ENCODE results near the gene PPP1R9A.

DNA sequence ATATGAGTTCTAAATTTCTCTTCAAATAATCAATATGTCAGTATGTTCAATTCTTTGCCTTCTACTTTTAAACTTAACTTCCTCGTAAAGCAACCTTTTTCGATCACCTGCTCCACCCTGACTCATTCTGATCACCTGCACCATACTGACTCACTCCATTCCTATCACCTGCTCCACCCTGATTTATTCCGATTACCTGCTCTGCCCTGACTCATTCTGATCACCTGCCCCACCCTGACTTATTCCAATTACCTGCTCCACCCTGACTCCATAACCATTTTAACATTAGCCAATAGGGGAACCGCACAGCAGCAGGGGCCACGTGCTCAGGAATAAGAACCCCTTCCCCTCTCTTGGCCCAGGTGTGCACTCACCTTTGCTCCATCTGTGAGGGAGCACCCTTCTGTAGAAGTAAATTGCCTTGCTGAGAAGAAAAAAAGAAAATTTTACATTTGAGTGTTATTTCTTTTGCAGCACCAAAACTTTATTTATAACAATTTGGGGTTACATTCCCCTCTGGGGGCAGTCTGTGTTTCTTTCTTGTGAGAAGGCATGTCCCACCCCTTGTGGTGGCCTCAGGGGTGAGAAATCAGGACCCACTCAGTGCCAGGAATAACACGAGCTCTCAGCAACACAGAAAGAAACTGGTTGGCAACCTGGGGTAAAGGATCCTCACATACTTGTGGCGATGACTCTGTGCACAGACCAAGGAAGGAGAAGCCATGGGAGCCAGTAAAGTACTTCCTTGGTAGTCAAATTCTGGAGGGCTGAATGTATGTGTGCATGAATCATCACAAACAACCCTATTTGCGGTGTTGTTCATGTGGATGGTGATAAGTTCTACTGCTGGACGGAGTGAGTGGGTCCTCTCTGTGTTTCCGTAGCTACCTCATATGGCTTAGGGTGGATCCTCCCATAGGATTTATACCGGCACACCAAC, 29.4 kb upstream of the PPP1R9A start:
- TF ChIP-seq, protein P1, sequence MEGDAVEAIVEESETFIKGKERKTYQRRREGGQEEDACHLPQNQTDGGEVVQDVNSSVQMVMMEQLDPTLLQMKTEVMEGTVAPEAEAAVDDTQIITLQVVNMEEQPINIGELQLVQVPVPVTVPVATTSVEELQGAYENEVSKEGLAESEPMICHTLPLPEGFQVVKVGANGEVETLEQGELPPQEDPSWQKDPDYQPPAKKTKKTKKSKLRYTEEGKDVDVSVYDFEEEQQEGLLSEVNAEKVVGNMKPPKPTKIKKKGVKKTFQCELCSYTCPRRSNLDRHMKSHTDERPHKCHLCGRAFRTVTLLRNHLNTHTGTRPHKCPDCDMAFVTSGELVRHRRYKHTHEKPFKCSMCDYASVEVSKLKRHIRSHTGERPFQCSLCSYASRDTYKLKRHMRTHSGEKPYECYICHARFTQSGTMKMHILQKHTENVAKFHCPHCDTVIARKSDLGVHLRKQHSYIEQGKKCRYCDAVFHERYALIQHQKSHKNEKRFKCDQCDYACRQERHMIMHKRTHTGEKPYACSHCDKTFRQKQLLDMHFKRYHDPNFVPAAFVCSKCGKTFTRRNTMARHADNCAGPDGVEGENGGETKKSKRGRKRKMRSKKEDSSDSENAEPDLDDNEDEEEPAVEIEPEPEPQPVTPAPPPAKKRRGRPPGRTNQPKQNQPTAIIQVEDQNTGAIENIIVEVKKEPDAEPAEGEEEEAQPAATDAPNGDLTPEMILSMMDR (IDR thresholded peaks at IDR 0.05) = no peak
- TF ChIP-seq POLR2A (IDR thresholded peaks at IDR 0.05) = no peak
- no peak for TF ChIP-seq EP300 (IDR thresholded peaks at IDR 0.05)

Measured in tibial nerve (tissue), 4 donors.